Measurements from ENCODE around the gene C11orf54.
"Not testable (repeated sequence)": the region's sequence is repeated elsewhere in the genome, so short reads cannot be mapped to it uniquely, and the experiment has no call there.

The C11orf54 gene

GRCh38 chr11:93735627-93736026, 5.8 kb upstream of the C11orf54 start:
- Histone ChIP-seq H3K4me3 (ENCODE audit: low read depth, low read length) (no peak overlapping the region), H3K27ac (ENCODE audit: low read depth, low read length) (no peak overlapping the region), H3K9me3 (ENCODE audit: control insufficient read depth, insufficient read depth, low read length) (no peaks in the 10 kb centered on the region), H3K27me3 (ENCODE audit: control insufficient read depth, insufficient read depth, low read length) (no peaks in the 10 kb centered on the region), H3K9ac (ENCODE audit: low read depth, low read length) (no peak overlapping the region), H3K4me1 (ENCODE audit: control insufficient read depth, insufficient read depth, low read length) (peaks cover 15% of the 10 kb centered on the region), H3K36me3 (ENCODE audit: control insufficient read depth, insufficient read depth, low read length) (peaks cover 99% of the 10 kb centered on the region)

- Histone ChIP-seq H3K4me3 (ENCODE audit: low read depth, low read length) (no peak overlapping the region), H3K9me3 (ENCODE audit: control insufficient read depth, insufficient read depth, low read length) (no peaks in the 10 kb centered on the region), H3K27me3 (ENCODE audit: control insufficient read depth, insufficient read depth, low read length) (no peaks in the 10 kb centered on the region), H3K4me1 (ENCODE audit: control insufficient read depth, insufficient read depth, low read length) (peaks cover 15% of the 10 kb centered on the region), H3K36me3 (ENCODE audit: control insufficient read depth, insufficient read depth, low read length) (peaks cover 94% of the 10 kb centered on the region), H3K27ac (ENCODE audit: low read depth, low read length) (peak overlapping the region; percentile 23), H3K9ac (ENCODE audit: low read depth, low read length) (no peak overlapping the region)
Observed at GRCh38 chr11:93736129-93736528, 5.3 kb upstream of the C11orf54 start.

GRCh38 chr11:93737904-93738612, 3.4 kb upstream of the C11orf54 start:
- Histone ChIP-seq H3K9me3 (ENCODE audit: control insufficient read depth, insufficient read depth, low read length) (no peaks in the 10 kb centered on the region), H3K36me3 (ENCODE audit: control insufficient read depth, insufficient read depth, low read length) (peaks cover 74% of the 10 kb centered on the region), H3K27ac (ENCODE audit: low read depth, low read length) (peak overlapping the region; percentile 94), H3K27me3 (ENCODE audit: control insufficient read depth, insufficient read depth, low read length) (no peaks in the 10 kb centered on the region), H3K4me3 (ENCODE audit: low read depth, low read length) (peak overlapping the region; percentile 96), H3K9ac (ENCODE audit: low read depth, low read length) (peak overlapping the region; percentile 99; the same call in 1 of the 2 replicates), H3K4me1 (ENCODE audit: control insufficient read depth, insufficient read depth, low read length) (peaks cover 15% of the 10 kb centered on the region)

GRCh38 chr11:93738647-93739081, 2.8 kb upstream of the C11orf54 start:
- peaks cover 15% of the 10 kb centered on the region for H3K4me1 ChIP-seq (ENCODE audit: control insufficient read depth, insufficient read depth, low read length)
- no peaks in the 10 kb centered on the region for H3K27me3 ChIP-seq (ENCODE audit: control insufficient read depth, insufficient read depth, low read length)
- H3K9me3 ChIP-seq (ENCODE audit: control insufficient read depth, insufficient read depth, low read length) = no peaks in the 10 kb centered on the region
- peak overlapping the region; percentile 94 for H3K27ac ChIP-seq (ENCODE audit: low read depth, low read length)
- peaks cover 71% of the 10 kb centered on the region for H3K36me3 ChIP-seq (ENCODE audit: control insufficient read depth, insufficient read depth, low read length)
- H3K4me3 ChIP-seq (ENCODE audit: low read depth, low read length) = peak overlapping the region; percentile 96
- H3K9ac ChIP-seq (ENCODE audit: low read depth, low read length) = peak overlapping the region; percentile 99

- peak overlapping the region; percentile 94 for H3K27ac ChIP-seq (ENCODE audit: low read depth, low read length)
- peaks cover 22% of the 10 kb centered on the region for H3K4me1 ChIP-seq (ENCODE audit: control insufficient read depth, insufficient read depth, low read length)
- H3K9me3 ChIP-seq (ENCODE audit: control insufficient read depth, insufficient read depth, low read length) = no peaks in the 10 kb centered on the region
- H3K4me3 ChIP-seq (ENCODE audit: low read depth, low read length) = peak overlapping the region; percentile 96
- peaks cover 61% of the 10 kb centered on the region for H3K36me3 ChIP-seq (ENCODE audit: control insufficient read depth, insufficient read depth, low read length)
- H3K27me3 ChIP-seq (ENCODE audit: control insufficient read depth, insufficient read depth, low read length) = no peaks in the 10 kb centered on the region
- H3K9ac ChIP-seq (ENCODE audit: low read depth, low read length) = peak overlapping the region; percentile 99
Observed at GRCh38 chr11:93740031-93740729, 1.3 kb upstream of the C11orf54 start.

GRCh38 chr11:93740730-93741093, 760 bp upstream of the C11orf54 start:
- Histone ChIP-seq H3K27me3 (ENCODE audit: control insufficient read depth, insufficient read depth, low read length) (no peaks in the 10 kb centered on the region), H3K4me3 (ENCODE audit: low read depth, low read length) (peak overlapping the region; percentile 96), H3K9ac (ENCODE audit: low read depth, low read length) (peak overlapping the region; percentile 99), H3K9me3 (ENCODE audit: control insufficient read depth, insufficient read depth, low read length) (no peaks in the 10 kb centered on the region), H3K27ac (ENCODE audit: low read depth, low read length) (peak overlapping the region; percentile 94), H3K36me3 (ENCODE audit: control insufficient read depth, insufficient read depth, low read length) (peaks cover 56% of the 10 kb centered on the region), H3K4me1 (ENCODE audit: control insufficient read depth, insufficient read depth, low read length) (peaks cover 22% of the 10 kb centered on the region)

GRCh38 chr11:93741882-93742226, 382 bp downstream of the C11orf54 start:
- H3K36me3 ChIP-seq (ENCODE audit: control insufficient read depth, insufficient read depth, low read length) = peaks cover 44% of the 10 kb centered on the region
- no peaks in the 10 kb centered on the region for H3K9me3 ChIP-seq (ENCODE audit: control insufficient read depth, insufficient read depth, low read length)
- no peaks in the 10 kb centered on the region for H3K27me3 ChIP-seq (ENCODE audit: control insufficient read depth, insufficient read depth, low read length)
- H3K4me3 ChIP-seq (ENCODE audit: low read depth, low read length) = peak overlapping the region; percentile 96
- H3K9ac ChIP-seq (ENCODE audit: low read depth, low read length) = peak overlapping the region; percentile 99
- peaks cover 22% of the 10 kb centered on the region for H3K4me1 ChIP-seq (ENCODE audit: control insufficient read depth, insufficient read depth, low read length)
- H3K27ac ChIP-seq (ENCODE audit: low read depth, low read length) = peak overlapping the region; percentile 94

GRCh38 chr11:93743291-93743690, 1.8 kb downstream of the C11orf54 start:
- Histone ChIP-seq H3K9ac (ENCODE audit: low read depth, low read length) (no peak overlapping the region), H3K27me3 (ENCODE audit: control insufficient read depth, insufficient read depth, low read length) (no peaks in the 10 kb centered on the region), H3K9me3 (ENCODE audit: control insufficient read depth, insufficient read depth, low read length) (no peaks in the 10 kb centered on the region), H3K4me1 (ENCODE audit: control insufficient read depth, insufficient read depth, low read length) (peaks cover 15% of the 10 kb centered on the region), H3K36me3 (ENCODE audit: control insufficient read depth, insufficient read depth, low read length) (peaks cover 30% of the 10 kb centered on the region), H3K27ac (ENCODE audit: low read depth, low read length) (no peak overlapping the region), H3K4me3 (ENCODE audit: low read depth, low read length) (no peak overlapping the region)

- no peak overlapping the region for H3K4me3 ChIP-seq (ENCODE audit: low read depth, low read length)
Observed at GRCh38 chr11:93744669-93745004, 3.2 kb downstream of the C11orf54 start.

GRCh38 chr11:93745005-93745755, 3.7 kb downstream of the C11orf54 start:
- Histone ChIP-seq H3K36me3 (ENCODE audit: control insufficient read depth, insufficient read depth, low read length) (peaks cover 11% of the 10 kb centered on the region), H3K27ac (ENCODE audit: low read depth, low read length) (peak overlapping the region; percentile 58)
- not testable (repeated sequence) for H3K27me3 ChIP-seq (ENCODE audit: control insufficient read depth, insufficient read depth, low read length); H3K4me3 ChIP-seq (ENCODE audit: low read depth, low read length); H3K9me3 ChIP-seq (ENCODE audit: control insufficient read depth, insufficient read depth, low read length); H3K9ac ChIP-seq (ENCODE audit: low read depth, low read length); H3K4me1 ChIP-seq (ENCODE audit: control insufficient read depth, insufficient read depth, low read length)

More at GRCh38 chr11:93744669-93745004, 3.2 kb downstream of the C11orf54 start:
- Histone ChIP-seq H3K27ac (ENCODE audit: low read depth, low read length) (peak overlapping the region; percentile 58), H3K9me3 (ENCODE audit: control insufficient read depth, insufficient read depth, low read length) (no peaks in the 10 kb centered on the region), H3K4me1 (ENCODE audit: control insufficient read depth, insufficient read depth, low read length) (0 out of 2 replicates have a peak, but pooled peaks cover 7% of the 10 kb centered on the region), H3K27me3 (ENCODE audit: control insufficient read depth, insufficient read depth, low read length) (no peaks in the 10 kb centered on the region), H3K9ac (ENCODE audit: low read depth, low read length) (no peak overlapping the region), H3K36me3 (ENCODE audit: control insufficient read depth, insufficient read depth, low read length) (peaks cover 17% of the 10 kb centered on the region)

- Histone ChIP-seq H3K9ac (ENCODE audit: low read depth, low read length) (no peak overlapping the region), H3K9me3 (ENCODE audit: control insufficient read depth, insufficient read depth, low read length) (no peaks in the 10 kb centered on the region), H3K4me1 (ENCODE audit: control insufficient read depth, insufficient read depth, low read length) (peaks cover 12% of the 10 kb centered on the region; the same call in 1 of the 2 replicates), H3K27ac (ENCODE audit: low read depth, low read length) (no peak overlapping the region), H3K27me3 (ENCODE audit: control insufficient read depth, insufficient read depth, low read length) (no peaks in the 10 kb centered on the region), H3K36me3 (ENCODE audit: control insufficient read depth, insufficient read depth, low read length) (peaks cover 8% of the 10 kb centered on the region), H3K4me3 (ENCODE audit: low read depth, low read length) (no peak overlapping the region)
Observed at GRCh38 chr11:93746101-93746500, 4.6 kb downstream of the C11orf54 start.
